ENCODE measurements around the gene PTPN5. TPM values are rescaled to one million over a fixed set of nuclear protein-coding genes. Genes with fewer than 3 reads are reported as not detected.
A peak's percentile ranks its signal among the peaks of the same experiment; 100 is the strongest.

PTPN5 gene
- total RNA-seq, 4 donors from 2014 or later: 0.27 to 0.64 TPM; not detected in 2

DNA sequence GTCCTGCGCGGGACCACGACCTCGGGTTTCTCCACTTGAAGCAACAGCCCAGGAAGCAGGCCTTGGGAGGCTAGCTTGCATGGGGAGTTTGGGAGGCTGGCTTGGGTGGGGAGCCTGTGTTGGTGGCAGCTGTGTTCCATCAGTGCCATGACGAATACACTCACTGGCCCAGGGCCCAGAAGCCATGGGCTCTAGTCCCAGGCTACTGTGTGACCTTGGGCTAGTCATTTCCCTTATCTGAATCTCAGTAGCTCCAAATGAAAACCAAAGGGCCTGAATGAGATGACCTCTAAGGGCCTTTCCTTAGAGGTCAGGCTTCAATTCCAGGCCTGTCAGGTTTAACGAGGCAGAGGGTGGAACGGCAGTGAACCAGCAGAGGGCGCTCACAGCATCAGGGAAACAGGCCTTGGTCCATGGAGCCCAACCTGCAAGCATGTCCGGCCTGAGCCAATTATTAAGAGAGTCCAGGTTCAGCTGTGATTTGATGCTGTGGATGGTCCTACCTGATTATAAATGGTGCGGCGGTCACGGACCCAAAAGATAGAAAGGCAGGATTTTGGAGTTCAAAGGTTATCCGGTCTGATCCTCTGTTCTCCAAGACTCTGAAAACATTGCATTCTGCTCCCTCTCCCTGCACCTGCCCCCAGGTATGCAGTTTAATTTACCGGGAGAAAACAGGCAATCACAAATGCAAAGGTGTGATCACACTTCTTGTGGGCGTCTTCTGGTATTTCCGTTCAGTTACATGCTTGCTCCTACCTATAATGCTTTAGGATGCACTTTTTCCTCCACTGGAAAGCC is 15.9 kb downstream of the PTPN5 start:
- no peak overlapping the region for H3K27ac ChIP-seq
- TF ChIP-seq CTCF (IDR thresholded peaks at IDR 0.05) (peak; percentile 41 to 66 (median 60)), POLR2AphosphoS5 (IDR thresholded peaks at IDR 0.05) (no peak)
- DNase-seq: peak; percentile 76
- H3K4me3 ChIP-seq: no peak overlapping the region
- intact Hi-C loops (cut with DNase I; ENCODE audit: low total_unique reads) (no loop called here), in situ Hi-C loops (cut with MboI; ENCODE audit: low pct_ligation_motif_present in 1 of 4, low pct_unique_long_range_greater_than_20kb in 1 of 4, low sequenced_read_pairs in 3 of 4) (no loop called here)
- no peaks in the 10 kb centered on the region for H3K4me1 ChIP-seq
- no peaks in the 10 kb centered on the region for H3K36me3 ChIP-seq
- H3K9me3 ChIP-seq: no peaks in the 10 kb centered on the region
- 49 to 50% methylated on average over 3 to 16 of the region's 16 CpGs for WGBS, 2 donors (ENCODE audit: low coverage in 1 of 2)
- no peaks in the 10 kb centered on the region for H3K27me3 ChIP-seq

- H3K27me3 ChIP-seq: no peaks in the 10 kb centered on the region
- intact Hi-C loops (cut with DNase I; ENCODE audit: low total_unique reads) (no loop called here), in situ Hi-C loops (cut with MboI; ENCODE audit: low pct_ligation_motif_present in 1 of 4, low pct_unique_long_range_greater_than_20kb in 1 of 4, low sequenced_read_pairs in 3 of 4) (no loop called here)
- WGBS, 2 donors (ENCODE audit: low coverage in 1 of 2): 79 to 83% methylated on average over 7 of the region's 7 CpGs
- no peak for TF ChIP-seq POLR2AphosphoS5 (IDR thresholded peaks at IDR 0.05)
- no peak for TF ChIP-seq POLR2A (IDR thresholded peaks at IDR 0.05)
- no peak for TF ChIP-seq EP300 (IDR thresholded peaks at IDR 0.05; ENCODE audit: low read depth)
- TF ChIP-seq CTCF (IDR thresholded peaks at IDR 0.05): no peak
- no peaks in the 10 kb centered on the region for H3K9me3 ChIP-seq
- DNase-seq: no peak
- H3K4me1 ChIP-seq: no peaks in the 10 kb centered on the region
- H3K27ac ChIP-seq: no peak overlapping the region
- H3K4me3 ChIP-seq: no peak overlapping the region
- no peaks in the 10 kb centered on the region for H3K36me3 ChIP-seq
These were observed 16.8 kb downstream of the PTPN5 start for GRCh38 chr11:18774801-18775200.

- 65% methylated on average over 3 of the region's 3 CpGs; no CpG with 5 or more reads in 1 of the 2 donors for WGBS, 2 donors (ENCODE audit: low coverage in 1 of 2)
- TF ChIP-seq POLR2AphosphoS5 (IDR thresholded peaks at IDR 0.05): no peak
- no peak for TF ChIP-seq EP300 (IDR thresholded peaks at IDR 0.05; ENCODE audit: low read depth)
- no peak for TF ChIP-seq POLR2A (IDR thresholded peaks at IDR 0.05)
- TF ChIP-seq CTCF (IDR thresholded peaks at IDR 0.05): no peak
- H3K36me3 ChIP-seq: no peaks in the 10 kb centered on the region
These were observed 17.9 kb downstream of the PTPN5 start for GRCh38 chr11:18773681-18774080.

DNA sequence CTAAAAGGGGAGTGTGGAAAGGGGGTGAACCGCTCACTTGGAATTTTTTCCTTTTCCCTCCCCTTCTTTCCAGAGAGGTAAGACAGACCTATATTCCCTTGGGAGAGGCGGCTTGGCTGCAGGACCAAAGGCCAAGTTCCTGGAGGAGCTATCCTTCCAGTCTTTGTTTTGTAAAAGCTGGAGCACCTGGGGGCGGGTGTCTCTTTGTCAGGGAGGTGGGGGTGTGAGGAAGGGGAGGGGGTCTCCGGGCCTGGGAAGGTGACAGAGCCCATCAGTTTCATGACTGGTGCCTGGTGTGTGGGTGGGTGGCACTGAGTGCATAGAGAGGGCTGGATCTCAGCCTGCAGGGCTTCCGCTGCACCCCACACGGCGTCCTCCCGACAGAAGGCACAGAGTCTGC is 18.5 kb downstream of the PTPN5 start:
- WGBS, 2 donors (ENCODE audit: low coverage in 1 of 2): 76 to 100% methylated on average over 1 to 8 of the region's 8 CpGs
- Histone ChIP-seq H3K4me1 (peaks cover 0 to 3% (median 0%) of the 10 kb centered on the region in 4 donors), H3K27me3 (no peaks in the 10 kb centered on the region), H3K4me3 (no peak overlapping the region), H3K9me3 (no peaks in the 10 kb centered on the region), H3K36me3 (no peaks in the 10 kb centered on the region), H3K27ac (no peak overlapping the region)
- intact Hi-C loops (cut with DNase I; ENCODE audit: low total_unique reads): no loop called here
- DNase-seq: no peak
- in situ Hi-C loops (cut with MboI; ENCODE audit: low pct_ligation_motif_present in 1 of 4, low pct_unique_long_range_greater_than_20kb in 1 of 4, low sequenced_read_pairs in 3 of 4): no loop called here
- TF ChIP-seq POLR2A (IDR thresholded peaks at IDR 0.05) (no peak), CTCF (IDR thresholded peaks at IDR 0.05) (no peak), EP300 (IDR thresholded peaks at IDR 0.05; ENCODE audit: low read depth) (no peak)

More at GRCh38 chr11:18773681-18774080, 17.9 kb downstream of the PTPN5 start:
- no peak for DNase-seq
- Histone ChIP-seq H3K4me3 (no peak overlapping the region), H3K4me1 (peaks cover 0 to 3% (median 0%) of the 10 kb centered on the region in 4 donors), H3K27me3 (no peaks in the 10 kb centered on the region), H3K9me3 (no peaks in the 10 kb centered on the region), H3K27ac (no peak overlapping the region)
- intact Hi-C loops (cut with DNase I; ENCODE audit: low total_unique reads) (no loop called here), in situ Hi-C loops (cut with MboI; ENCODE audit: low pct_ligation_motif_present in 1 of 4, low pct_unique_long_range_greater_than_20kb in 1 of 4, low sequenced_read_pairs in 3 of 4) (no loop called here)

Measured in transverse colon (tissue), 4 donors.